ENCODE measurements around the gene AHR.

The AHR gene

DNA sequence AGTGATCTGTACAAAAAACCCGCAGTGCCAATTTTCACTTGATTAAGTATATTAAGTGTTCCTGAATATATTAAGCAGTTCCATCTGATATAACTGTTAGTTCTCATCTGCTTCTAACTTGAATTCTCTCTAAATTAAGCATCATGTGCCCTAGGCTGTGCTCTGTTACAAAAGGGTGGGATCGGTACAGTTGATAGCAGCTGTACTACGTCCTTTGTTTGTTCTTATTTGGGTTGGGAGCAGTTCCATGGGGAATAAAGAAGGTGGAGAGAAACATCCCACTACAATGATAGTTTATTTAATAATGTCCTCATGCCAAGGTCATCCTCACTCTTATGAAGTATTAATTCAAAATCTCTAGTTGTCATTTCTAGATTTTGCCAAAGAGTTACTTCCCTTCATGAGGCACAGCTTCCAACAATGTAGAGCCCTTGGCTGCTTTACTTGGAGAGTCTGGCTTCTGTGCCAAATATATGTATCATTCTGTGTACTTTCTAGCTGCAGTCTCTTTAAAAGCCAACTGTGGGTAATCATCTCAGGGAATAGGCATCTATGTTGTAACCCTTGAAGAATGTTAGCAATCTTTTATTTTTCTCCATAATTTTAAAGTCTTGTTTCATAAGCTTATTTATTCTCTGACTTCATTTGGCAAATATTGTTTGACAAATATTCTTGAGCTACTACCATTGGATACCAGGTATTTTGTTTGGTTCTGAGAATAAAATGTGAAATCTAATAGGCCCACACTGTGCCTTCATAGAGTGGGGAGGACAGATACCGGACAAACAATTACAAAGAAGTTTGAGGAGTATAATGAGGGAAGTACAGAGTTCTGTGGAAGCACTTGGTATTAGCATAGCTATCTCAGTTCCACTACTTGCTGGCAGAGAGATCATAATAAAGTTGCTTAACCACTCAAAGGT, 22.4 kb upstream of the AHR start:
- H3K27ac ChIP-seq (ENCODE audit: extremely low read depth, low read depth, low read length): no peak overlapping the region
- no peaks in the 10 kb centered on the region for H3K9me3 ChIP-seq (ENCODE audit: control insufficient read depth, insufficient read depth, low read depth, low read length)
- ChIA-PET POLR2A (interaction anchor here (2.9 kb wide), 1 partner anchor 22 kb away, joined by 22 read pairs; the partner anchor contains the start of gene AHR), CTCF (interaction anchor here (0.6 to 1.6 kb wide), 3 partner anchors 12 to 474 kb away, joined by 3 to 9 read pairs (median 4); no protein-coding TSS in a partner anchor)
- H3K36me3 ChIP-seq (ENCODE audit: control insufficient read depth in 2 of 2, insufficient read depth in 1 of 2, low read length in 2 of 2): no peaks in the 10 kb centered on the region
- peaks cover 7% of the 10 kb centered on the region; the same call in 1 of the 2 replicates for H3K4me1 ChIP-seq (ENCODE audit: control insufficient read depth, insufficient read depth, low read length)
- no peak overlapping the region for H3K4me3 ChIP-seq (ENCODE audit: low read depth, low read length)
- TF ChIP-seq, protein P1, sequence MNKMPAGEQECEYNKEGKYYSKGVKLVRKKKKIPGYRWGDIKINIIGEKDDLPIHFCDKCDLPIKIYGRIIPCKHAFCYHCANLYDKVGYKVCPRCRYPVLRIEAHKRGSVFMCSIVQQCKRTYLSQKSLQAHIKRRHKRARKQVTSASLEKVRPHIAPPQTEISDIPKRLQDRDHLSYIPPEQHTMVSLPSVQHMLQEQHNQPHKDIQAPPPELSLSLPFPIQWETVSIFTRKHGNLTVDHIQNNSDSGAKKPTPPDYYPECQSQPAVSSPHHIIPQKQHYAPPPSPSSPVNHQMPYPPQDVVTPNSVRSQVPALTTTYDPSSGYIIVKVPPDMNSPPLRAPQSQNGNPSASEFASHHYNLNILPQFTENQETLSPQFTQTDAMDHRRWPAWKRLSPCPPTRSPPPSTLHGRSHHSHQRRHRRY (tag by site-specific recombination; IDR thresholded peaks at IDR 0.05): no peak
- TF ChIP-seq SP3 (tag by site-specific recombination; IDR thresholded peaks at IDR 0.05) (no peak), HOXA7 (CRISPR knock-in tag; IDR thresholded peaks at IDR 0.05; ENCODE audit: borderline replicate concordance) (no peak), ZNF423 (tag by site-specific recombination; IDR thresholded peaks at IDR 0.05) (no peak), ZNF155 (tag by site-specific recombination; IDR thresholded peaks at IDR 0.05) (no peak), SCRT2 (tag by site-specific recombination; IDR thresholded peaks at IDR 0.05) (no peak), ZNF670 (tag by site-specific recombination; IDR thresholded peaks at IDR 0.05; ENCODE audit: low read depth) (no peak), ZNF292 (tag by site-specific recombination; IDR thresholded peaks at IDR 0.05; ENCODE audit: borderline replicate concordance, low read depth) (no peak), TCF7L2 (IDR thresholded peaks at IDR 0.05; ENCODE audit: borderline replicate concordance, low read depth, low read length) (no peak), ZNF146 (tag by site-specific recombination; IDR thresholded peaks at IDR 0.05) (no peak), ZBTB48 (tag by site-specific recombination; IDR thresholded peaks at IDR 0.05) (no peak), ZNF433 (tag by site-specific recombination; IDR thresholded peaks at IDR 0.05; ENCODE audit: low read depth) (no peak), ZSCAN16 (tag by site-specific recombination; IDR thresholded peaks at IDR 0.05) (no peak), KLF7 (tag by site-specific recombination; IDR thresholded peaks at IDR 0.05; ENCODE audit: borderline replicate concordance) (no peak)
- TF ChIP-seq, protein P2, sequence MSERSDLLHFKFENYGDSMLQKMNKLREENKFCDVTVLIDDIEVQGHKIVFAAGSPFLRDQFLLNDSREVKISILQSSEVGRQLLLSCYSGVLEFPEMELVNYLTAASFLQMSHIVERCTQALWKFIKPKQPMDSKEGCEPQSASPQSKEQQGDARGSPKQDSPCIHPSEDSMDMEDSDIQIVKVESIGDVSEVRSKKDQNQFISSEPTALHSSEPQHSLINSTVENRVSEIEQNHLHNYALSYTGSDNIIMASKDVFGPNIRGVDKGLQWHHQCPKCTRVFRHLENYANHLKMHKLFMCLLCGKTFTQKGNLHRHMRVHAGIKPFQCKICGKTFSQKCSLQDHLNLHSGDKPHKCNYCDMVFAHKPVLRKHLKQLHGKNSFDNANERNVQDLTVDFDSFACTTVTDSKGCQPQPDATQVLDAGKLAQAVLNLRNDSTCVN (tag by site-specific recombination; optimal IDR thresholded peaks at IDR 0.05): no peak
- TF ChIP-seq, protein P3, sequence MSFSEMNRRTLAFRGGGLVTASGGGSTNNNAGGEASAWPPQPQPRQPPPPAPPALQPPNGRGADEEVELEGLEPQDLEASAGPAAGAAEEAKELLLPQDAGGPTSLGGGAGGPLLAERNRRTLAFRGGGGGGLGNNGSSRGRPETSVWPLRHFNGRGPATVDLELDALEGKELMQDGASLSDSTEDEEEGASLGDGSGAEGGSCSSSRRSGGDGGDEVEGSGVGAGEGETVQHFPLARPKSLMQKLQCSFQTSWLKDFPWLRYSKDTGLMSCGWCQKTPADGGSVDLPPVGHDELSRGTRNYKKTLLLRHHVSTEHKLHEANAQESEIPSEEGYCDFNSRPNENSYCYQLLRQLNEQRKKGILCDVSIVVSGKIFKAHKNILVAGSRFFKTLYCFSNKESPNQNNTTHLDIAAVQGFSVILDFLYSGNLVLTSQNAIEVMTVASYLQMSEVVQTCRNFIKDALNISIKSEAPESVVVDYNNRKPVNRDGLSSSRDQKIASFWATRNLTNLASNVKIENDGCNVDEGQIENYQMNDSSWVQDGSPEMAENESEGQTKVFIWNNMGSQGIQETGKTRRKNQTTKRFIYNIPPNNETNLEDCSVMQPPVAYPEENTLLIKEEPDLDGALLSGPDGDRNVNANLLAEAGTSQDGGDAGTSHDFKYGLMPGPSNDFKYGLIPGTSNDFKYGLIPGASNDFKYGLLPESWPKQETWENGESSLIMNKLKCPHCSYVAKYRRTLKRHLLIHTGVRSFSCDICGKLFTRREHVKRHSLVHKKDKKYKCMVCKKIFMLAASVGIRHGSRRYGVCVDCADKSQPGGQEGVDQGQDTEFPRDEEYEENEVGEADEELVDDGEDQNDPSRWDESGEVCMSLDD (tag by site-specific recombination; IDR thresholded peaks at IDR 0.05): no peak
- TF ChIP-seq, protein P4, sequence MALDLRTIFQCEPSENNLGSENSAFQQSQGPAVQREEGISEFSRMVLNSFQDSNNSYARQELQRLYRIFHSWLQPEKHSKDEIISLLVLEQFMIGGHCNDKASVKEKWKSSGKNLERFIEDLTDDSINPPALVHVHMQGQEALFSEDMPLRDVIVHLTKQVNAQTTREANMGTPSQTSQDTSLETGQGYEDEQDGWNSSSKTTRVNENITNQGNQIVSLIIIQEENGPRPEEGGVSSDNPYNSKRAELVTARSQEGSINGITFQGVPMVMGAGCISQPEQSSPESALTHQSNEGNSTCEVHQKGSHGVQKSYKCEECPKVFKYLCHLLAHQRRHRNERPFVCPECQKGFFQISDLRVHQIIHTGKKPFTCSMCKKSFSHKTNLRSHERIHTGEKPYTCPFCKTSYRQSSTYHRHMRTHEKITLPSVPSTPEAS (tag by site-specific recombination; IDR thresholded peaks at IDR 0.05): no peak

DNA sequence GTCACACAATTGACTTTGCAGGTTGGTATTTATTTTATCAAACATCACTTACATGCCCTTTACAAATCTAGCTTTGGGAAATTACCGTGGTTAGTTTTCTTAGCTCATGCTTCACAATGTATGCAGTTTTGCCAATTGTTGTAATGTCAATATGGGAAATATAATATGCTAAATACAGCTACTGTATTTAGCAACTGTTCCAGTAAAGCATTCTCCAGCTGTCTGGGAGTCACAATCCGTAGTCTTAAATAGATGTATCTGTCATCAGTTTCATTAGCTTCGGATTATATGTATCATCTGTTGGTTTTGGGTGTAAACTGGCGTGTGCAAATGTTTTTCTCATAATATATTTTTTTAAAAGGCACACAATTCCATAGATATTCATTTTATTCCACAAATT, 19.4 kb upstream of the AHR start:
- ChIA-PET POLR2A (no interaction called here), CTCF (no interaction called here)
- H3K27ac ChIP-seq (ENCODE audit: extremely low read depth, low read depth, low read length): no peak overlapping the region
- no peaks in the 10 kb centered on the region for H3K9me3 ChIP-seq (ENCODE audit: control insufficient read depth, insufficient read depth, low read depth, low read length)
- no peak overlapping the region for H3K4me3 ChIP-seq (ENCODE audit: low read depth, low read length)
- H3K36me3 ChIP-seq (ENCODE audit: control insufficient read depth in 2 of 2, insufficient read depth in 1 of 2, low read length in 2 of 2): no peaks in the 10 kb centered on the region
- peaks cover 7% of the 10 kb centered on the region; the same call in 1 of the 2 replicates for H3K4me1 ChIP-seq (ENCODE audit: control insufficient read depth, insufficient read depth, low read length)
- no peak for TF ChIP-seq RBAK (tag by site-specific recombination; IDR thresholded peaks at IDR 0.05)
- TF ChIP-seq, protein P5, sequence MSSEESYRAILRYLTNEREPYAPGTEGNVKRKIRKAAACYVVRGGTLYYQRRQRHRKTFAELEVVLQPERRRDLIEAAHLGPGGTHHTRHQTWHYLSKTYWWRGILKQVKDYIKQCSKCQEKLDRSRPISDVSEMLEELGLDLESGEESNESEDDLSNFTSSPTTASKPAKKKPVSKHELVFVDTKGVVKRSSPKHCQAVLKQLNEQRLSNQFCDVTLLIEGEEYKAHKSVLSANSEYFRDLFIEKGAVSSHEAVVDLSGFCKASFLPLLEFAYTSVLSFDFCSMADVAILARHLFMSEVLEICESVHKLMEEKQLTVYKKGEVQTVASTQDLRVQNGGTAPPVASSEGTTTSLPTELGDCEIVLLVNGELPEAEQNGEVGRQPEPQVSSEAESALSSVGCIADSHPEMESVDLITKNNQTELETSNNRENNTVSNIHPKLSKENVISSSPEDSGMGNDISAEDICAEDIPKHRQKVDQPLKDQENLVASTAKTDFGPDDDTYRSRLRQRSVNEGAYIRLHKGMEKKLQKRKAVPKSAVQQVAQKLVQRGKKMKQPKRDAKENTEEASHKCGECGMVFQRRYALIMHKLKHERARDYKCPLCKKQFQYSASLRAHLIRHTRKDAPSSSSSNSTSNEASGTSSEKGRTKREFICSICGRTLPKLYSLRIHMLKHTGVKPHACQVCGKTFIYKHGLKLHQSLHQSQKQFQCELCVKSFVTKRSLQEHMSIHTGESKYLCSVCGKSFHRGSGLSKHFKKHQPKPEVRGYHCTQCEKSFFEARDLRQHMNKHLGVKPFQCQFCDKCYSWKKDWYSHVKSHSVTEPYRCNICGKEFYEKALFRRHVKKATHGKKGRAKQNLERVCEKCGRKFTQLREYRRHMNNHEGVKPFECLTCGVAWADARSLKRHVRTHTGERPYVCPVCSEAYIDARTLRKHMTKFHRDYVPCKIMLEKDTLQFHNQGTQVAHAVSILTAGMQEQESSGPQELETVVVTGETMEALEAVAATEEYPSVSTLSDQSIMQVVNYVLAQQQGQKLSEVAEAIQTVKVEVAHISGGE (tag by site-specific recombination; conservative IDR thresholded peaks at IDR 0.05; ENCODE audit: low read depth): no peak
- no peak for TF ChIP-seq ZNF350 (tag by site-specific recombination; IDR thresholded peaks at IDR 0.05)
- no peak for TF ChIP-seq ZNF394 (tag by site-specific recombination; IDR thresholded peaks at IDR 0.05; ENCODE audit: borderline replicate concordance)
- no peak for TF ChIP-seq ZNF404 (tag by site-specific recombination; IDR thresholded peaks at IDR 0.05)
- no peak for TF ChIP-seq ZNF664 (tag by site-specific recombination; IDR thresholded peaks at IDR 0.05)
- no peak for TF ChIP-seq ZBTB48 (tag by site-specific recombination; IDR thresholded peaks at IDR 0.05)
- TF ChIP-seq ZNF426 (tag by site-specific recombination; IDR thresholded peaks at IDR 0.05): no peak
- no peak for TF ChIP-seq ZNF211 (tag by site-specific recombination; IDR thresholded peaks at IDR 0.05; ENCODE audit: low read depth)
